ENCODE measurements around the gene TMEM72.

The TMEM72 gene

DNA sequence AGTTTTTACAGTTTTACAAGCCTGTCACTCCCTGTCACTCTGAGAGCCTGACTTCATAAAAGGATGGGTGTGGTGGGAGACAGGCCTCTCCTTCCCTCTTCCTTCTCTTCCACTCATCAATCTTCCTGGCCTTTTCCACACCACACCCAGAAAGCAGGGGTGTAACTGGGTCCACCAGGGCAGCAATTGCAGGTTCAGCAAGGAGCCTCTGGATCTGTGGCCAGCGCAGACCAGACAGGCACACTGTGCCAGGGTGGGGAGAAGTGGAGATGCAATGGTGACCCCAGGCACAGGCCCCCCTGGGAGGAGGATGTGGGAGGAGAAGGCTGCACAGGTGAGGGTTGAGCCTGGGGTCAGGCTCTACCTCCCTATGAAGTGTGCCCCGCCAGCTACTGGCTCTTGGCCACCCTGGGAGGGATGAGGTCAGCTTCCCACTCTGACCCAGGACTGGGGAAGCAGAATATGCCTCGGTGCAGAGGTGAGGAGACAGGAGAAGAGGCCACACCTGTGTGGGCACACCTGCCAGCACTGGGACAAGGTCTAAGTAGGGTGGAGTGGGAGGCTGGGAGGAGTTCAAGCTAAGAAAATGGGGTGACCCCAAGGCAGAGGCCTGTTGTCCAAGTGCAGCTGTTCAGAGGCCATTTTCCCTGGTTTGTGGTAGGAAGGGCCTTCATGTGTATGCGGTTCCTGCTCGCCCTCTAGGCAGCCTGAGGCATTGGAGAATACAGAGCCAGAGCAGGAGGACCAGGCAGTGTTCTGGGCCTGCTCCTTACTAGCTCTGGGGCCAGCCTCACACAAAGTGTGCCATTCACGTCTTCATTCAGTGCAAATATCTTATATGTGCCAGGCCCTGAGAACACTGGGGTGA, 20.2 kb upstream of the TMEM72 start:
- no peak for DNase-seq (ENCODE audit: low spot score)

DNA sequence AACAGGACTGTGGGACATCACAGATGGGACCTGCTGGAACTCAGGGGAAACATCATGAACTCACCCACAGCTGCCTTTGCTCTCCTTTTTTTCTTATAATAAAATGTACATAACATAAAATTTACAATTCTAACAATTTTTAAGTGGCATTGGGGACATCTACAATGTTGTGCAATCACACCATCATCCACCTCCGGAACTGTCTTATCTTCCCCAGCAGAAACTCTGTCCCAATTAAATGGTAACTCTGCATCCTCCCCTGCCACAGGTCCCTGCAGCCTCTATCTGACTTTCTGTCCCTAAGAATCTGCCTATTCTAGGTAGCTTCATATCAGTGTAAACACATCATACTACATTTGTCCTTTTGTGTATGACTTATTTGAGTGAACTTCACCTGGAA, 19.4 kb upstream of the TMEM72 start:
- no peak for DNase-seq (ENCODE audit: low spot score)

DNA sequence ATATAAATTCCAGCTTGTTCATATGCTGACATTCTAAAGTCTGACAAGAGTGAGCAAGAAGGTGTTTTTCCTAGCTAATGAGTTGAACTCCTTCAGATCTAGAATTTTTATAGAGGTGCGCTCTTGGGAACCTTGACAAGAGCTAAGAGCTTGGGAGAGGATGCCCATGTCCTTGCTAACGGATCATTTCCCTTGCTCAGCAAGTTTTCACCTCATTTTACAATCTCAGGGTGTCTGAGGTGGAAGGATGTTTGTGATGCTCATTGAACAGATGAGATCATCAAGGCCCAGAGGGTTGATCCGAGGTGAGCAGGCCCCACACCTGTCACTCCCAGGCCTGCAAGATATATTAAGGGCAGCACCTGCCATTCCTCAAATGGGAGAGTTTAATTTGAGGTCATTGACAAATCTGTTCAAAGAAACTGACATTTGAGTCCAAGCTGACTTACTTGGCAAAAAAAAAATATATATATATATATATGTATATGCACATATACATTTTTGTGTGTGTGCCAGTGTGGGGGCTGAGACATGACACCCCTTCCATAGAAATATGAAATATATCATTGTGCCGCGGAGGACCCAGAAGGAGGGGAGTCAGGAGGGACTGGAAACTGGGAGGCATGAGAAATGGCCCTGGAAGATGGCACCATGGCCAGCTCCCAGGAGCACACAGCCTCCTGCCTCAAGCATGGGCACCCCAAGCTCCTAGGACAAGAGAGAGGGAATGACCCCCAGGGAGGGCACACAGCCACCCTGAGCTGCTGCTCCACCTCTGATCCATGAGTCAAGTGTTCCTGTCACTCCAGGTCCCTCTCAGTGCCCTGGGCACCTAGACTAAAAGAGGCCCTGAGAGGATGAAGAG, 17.3 kb upstream of the TMEM72 start:
- no peak for DNase-seq (ENCODE audit: low spot score)

DNA sequence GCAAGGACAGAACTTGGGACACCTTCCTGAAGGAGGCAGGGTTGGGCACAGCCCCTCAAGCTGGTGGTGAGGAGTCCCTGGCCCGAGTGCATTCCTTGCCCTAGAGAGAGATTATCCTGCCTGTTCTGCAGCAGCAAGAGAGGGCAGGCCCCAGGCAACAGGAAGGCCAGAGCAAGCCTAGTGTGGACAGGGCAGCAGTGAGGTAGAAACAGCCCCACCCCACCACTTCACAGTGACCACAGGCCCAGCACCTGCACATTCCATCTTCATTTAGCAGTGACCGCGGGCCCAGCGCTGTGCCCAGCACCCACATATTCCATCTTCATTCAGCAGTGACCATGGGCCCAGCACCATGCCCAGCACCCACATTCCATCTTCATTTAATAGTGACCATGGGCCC, 16.4 kb upstream of the TMEM72 start:
- DNase-seq (ENCODE audit: low spot score): no peak

DNA sequence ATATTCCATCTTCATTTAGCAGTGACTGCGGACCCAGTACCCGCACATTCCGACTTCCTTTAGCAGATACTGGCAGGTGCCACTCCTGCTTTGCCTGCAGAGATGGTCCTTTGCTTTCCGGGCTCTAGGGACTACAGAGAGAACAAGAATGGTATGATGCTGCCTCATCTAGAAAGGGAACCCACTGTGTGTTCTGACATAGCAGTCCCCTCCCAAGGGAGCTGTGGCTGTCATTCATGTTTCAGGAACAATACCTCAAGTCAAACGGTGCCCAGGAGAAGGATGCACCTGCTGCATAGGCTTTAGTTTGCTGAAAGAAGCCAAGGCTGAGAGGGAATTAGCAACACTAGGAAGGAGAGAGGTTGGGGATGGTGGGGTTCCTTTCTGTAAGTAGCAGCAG, 15.9 kb upstream of the TMEM72 start:
- no peak for DNase-seq (ENCODE audit: low spot score)

DNA sequence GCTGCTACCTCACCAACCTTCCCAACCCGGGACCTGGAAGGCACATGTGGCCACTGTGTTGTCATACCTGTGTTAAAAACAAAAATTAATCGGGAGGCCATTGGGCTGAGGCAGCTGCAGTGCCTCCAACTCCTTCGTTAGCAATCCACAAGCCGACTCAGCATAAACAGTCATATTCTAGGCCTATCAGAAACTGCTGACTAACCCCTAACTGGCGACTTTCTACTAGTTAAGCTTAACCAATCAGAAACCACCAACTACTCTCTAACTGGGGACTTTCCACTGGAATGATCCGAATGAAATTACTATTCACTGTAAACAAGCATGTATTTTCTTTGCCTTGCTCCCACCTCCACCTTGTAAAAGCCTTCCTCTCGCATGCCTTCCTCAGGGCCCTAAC, 14.1 kb upstream of the TMEM72 start:
- no peak for DNase-seq (ENCODE audit: low spot score)

DNA sequence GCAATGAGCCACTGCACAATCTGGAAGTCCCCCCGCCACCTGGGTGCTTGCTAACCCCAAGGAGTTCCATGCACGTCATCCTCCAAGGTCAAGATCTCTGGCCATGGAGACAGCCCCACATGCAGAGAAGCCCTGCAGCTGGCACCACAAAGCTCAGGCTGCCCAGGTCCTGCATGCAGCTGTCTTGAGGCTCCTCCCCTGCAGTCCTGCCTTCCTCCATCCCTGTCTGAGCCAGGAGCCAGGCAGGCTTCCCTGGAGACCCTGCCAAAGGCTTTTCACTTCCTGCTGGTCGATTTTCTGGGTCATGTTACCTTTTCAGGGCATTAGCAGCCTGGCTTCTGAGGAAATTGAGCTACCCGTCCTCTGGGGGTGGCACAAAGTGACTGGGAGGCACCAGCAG, 12.5 kb upstream of the TMEM72 start:
- no peak for DNase-seq (ENCODE audit: low spot score)

DNA sequence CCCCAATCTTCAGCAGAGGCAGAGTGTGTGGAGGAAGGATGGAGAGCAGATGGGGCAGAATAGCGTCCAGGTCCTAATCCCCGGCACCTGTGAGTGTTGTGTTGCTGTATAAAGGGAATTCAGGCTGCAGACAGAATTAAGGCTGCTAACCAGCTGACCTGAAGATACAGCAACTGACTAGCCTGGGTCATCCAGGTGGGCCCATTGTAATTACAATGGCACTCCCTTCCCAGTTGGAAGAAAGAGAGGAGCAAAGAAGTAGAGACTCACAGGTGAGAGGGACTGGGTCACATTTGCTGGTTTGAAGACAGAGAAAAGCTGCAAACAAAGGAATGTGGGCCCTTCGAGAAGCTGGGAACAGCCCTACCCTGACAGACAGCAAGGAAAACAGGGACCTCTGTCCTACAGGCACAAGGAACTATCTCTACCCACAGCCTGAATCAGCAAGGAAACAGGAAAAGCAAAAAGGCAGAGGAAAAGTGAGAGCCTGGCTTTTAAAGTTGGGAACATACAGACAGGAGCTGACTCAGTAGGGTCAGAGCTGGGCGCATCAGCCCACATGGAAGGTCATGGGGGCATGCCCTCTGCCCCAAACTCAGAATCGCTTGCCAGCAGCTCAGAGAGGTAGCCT, 11.6 kb upstream of the TMEM72 start:
- no peak for DNase-seq (ENCODE audit: low spot score)

DNA sequence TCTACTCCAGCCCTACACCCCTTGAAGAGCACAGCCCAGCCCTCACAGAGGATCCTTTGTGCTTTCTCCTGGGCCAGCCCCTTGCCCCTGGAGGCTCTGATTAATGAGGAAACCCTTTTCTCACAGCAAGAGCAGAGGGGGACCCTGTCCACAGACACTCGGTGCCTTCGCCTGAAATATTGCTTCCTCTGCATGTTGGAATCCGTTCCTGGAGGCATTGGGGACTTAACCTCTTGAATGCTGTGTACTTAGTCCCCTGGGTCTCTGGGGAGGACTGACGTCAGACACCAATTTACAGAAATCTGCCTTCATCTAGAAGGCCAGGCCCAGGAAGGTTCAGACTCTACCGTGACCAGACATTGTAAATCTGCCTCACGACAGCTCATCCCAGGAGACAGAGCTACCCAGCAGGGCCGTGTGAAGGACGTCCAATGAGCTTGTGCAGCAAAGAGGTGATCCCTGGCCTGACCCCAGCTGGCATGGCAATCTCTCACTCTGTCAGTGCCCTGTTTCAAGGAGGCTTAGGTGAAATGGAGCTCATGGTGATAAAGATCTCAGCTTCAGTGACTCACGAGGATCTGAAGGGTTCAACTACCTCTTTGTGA, 8.1 kb upstream of the TMEM72 start:
- DNase-seq (ENCODE audit: low spot score): no peak

DNA sequence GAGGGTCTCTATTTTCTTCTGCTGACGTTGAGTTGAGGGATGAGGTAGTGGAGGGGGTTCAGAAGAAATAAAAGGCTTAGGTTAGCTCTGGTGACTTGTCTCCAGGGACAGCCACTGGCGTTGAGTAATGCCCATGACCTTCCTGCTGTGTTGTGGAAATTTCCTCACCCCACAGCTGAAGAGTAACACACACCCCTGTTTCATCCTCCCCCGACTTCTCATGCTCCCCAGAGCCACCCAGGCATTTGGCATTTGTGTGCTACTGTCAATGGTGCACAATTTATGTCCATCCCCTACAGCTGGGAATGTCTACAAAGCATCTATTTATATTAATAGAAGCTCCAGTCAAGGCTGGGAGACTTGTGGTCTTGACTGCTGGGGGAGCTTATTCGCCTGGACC, 4.7 kb upstream of the TMEM72 start:
- no peak for DNase-seq (ENCODE audit: low spot score)

DNA sequence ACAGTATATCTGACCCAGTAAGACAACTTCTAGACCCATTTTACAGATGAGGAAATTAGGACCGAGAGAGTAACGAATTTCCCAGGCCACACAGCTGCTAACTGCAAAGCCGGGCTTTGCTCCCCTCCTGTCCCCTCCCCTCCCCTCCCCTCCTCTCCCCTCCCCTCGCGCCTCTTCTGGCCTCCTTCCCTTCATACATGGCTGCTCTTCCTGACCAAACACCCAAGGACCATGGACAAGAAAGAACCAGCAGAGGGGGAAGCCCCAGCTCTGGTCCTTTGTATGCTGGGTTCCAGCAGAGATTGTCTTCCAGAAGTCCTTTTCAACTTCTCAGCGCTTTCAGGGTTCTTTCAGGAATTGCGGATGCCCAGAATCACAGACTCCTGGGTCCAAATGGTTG, 3.6 kb upstream of the TMEM72 start:
- DNase-seq (ENCODE audit: low spot score): no peak

DNA sequence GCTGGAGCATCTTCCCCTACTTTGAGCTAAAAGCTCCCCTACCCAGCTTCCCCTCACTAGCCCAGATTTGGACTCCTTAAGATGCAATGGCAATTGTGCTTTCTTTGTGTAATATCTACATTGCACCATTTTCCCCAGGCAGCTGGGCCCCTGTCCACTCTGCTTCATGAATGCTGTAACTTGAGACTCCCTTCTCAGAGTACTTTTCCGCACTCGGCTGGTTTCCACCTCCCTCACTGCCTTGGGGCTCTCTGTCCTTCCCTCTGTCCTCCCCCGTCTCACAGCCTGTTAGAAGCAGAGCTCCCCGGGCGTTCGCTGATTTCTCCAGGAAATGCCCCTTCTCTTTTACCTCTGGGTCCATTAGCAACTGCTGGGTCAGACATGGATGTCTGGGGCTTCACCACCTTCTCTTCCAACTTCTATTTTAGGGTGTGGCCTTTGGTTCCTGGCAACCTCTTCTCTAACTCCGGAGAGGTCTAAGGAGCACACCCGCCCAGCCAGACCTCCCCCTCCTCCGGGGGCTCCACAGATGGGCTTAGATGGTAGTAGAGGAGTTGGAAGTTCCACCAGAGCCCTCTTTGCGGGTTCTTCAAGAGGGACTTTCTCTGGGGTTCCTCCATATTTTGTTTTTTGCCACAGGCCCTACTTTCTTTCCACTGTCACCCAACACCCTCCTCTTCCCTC, 2.9 kb upstream of the TMEM72 start:
- DNase-seq (ENCODE audit: low spot score): no peak

DNA sequence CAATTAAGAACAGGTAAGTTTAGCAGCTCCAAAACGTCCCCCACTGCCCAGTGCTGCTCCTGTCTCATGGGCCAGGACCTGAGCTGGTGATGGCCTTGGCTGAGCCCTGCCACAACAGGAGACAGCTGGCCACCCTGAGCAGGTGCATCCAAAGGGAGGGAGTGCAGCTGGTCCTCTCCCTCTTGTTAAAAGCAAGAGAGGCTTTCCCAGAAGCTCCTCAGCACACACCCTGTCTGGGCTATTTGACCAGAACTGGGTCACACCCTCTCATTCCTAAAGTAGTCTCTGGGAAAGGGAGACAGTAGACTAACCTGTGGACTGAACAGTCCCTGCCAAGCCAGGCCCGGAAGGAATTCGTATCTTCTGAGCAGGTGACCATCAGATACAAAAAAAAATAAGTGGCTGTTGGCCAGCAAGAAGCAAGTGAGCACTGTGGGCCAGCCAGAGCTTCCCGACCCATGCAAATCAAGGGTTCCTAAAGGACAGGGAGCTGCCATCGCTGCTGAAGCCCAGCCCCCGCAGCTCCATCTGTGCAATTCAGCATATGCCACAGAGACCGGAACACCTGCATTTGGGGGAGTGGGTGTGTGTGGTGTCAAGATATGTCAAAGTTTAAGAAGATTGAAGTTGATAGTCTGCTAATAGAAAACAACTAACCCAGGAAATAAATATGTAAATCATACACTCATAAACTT, 2.1 kb upstream of the TMEM72 start:
- no peak for DNase-seq (ENCODE audit: low spot score)

DNA sequence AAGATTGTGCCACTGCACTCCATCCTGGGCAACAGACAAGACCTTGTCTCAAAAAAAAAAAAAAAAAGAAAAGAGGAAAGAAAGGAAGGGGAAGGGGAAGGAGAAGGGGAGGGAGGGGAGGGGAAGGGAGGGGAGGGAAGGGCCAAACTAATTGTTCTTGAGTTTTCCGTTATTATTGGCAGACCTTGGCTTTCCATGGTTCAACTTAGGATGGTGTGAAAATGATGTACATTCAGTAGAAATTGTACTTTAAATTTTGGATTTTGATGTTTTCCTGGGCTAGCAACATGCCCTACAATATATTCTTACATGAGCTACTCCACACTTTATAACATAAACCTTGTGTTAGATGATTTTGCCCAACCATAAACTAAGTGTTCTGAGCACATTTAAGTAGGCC, 1.2 kb upstream of the TMEM72 start:
- DNase-seq (ENCODE audit: low spot score): no peak

DNA sequence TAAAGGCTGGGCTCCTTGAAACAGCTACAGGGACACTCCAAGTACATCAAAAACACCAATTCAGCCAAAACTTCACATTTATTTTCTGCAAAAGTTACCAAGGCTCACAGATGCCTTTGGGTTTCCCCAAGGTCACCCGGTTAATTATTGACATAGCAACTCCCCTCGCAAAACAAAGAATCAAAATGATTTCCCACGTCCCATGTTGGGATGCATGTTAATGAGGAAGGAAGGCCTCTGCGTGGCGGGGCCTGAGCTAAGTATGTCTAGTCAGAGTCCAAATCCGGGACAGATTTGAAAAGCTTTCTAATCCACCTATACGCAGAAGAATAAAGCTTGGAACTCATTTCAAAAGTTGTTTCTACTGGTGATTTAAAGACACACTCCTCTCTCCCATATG, 535 bp upstream of the TMEM72 start:
- no peak for DNase-seq (ENCODE audit: low spot score)

DNA sequence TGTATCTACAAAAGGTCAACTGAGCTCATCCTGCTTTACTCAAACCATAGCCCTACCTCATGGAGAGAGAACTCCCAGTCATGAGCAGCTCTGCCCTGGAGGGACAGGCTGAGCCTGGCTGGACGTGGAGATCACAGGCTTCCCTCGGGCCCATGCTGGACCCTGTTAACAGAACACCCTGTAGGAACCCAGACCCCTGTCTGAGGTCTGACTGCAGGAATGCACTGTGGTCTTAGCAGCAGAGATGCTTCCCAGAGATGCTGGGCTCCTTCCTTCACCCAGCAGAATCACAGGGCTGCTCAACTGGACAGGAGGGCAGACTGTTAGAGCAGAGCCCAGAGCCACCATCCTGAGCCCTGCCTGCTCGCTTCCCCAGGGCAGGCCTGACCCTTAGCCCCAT, 814 bp downstream of the TMEM72 start:
- no peak for DNase-seq (ENCODE audit: low spot score)

DNA sequence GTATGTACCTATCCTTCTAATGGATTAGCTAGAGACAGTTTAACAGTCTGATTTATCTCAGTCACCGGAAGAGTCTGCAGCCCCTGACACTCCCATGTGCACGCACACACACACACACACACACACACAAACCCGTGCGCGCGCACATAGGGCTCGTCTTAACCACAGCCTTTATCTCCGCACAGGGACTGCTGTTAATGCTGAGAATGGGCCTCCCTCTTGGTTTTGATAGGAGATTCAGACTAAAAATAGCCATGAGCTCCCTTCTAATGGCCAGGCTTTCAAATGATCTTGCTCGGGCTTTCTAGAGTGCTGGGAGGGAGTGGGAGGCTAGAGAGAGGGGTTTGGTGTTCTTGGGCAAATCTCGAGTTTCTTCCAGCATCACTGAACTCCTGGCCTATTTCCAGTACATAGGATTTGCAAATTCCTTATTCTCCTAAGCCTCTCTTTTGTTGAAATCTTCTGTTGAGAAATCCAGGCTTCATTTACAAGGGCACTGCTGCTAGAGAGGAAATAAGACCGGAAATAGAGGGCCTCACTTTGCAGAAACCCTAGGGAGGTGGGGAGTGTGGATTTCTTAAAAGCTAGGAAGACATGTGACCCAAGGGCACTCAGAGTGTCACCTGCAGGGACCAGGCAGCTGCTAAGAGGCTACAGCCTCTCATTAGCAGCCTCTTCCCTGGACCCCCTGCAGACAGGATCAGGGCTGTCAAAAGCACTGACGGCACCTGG, 2.4 kb downstream of the TMEM72 start:
- no peak for DNase-seq (ENCODE audit: low spot score)

DNA sequence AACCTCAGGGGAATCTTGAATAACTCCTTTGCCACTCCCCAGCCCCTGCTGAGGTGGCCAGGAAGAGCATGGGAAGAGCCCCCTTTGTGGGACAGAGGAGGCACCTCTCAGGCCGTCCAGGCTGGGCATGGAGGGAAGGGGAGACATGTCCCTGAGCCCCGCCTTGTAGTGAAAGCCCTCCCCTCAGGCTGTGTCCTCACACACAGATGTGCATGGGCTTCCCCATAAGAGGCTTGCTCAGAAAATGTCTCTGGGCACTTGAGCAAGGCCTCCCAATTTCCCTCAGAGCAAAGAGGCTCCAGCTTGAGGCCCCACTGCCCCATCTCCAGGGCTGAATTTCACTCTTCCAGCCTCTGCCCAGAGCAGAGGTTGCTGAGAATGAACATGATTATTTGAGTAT, 3.8 kb downstream of the TMEM72 start:
- no peak for DNase-seq (ENCODE audit: low spot score)

DNA sequence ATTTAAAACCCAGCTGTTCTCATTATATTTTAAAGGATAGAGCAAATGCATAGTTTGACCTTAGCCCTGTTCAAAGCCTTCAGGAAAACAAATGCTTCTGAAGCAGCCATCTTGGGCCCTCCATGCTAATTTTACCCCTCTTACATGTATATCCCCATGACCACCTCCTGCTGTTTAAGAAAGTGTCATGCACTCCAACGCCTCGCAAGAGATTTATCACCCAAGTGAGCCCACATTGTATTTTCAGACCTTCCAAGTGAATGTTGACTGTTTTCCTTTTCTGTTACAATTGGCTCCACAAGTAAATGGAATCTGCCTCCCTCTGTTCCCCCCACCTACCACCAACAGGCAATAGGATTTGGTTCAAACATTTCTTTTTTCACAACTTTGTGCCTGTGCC, 5.3 kb downstream of the TMEM72 start:
- no peak for DNase-seq (ENCODE audit: low spot score)

DNA sequence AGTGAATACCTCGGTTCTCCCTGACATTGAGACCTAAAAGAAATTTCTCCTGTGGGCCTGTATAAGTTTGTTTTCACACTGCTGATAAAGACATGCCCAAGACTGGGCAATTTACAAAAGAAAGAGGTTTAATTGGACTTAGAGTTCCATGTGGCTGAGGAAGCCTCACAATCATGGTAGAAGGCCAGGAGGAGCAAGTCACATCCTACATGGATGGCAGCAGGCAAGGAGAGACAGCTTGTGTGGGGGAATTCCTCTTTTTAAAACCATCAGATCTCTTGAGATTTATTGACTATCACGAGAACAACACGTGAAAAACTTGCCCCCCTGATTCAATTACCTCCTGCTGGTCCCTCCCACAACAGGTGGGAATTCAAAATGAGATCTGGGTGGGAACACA, 6.7 kb downstream of the TMEM72 start:
- no peak for DNase-seq (ENCODE audit: low spot score)

DNA sequence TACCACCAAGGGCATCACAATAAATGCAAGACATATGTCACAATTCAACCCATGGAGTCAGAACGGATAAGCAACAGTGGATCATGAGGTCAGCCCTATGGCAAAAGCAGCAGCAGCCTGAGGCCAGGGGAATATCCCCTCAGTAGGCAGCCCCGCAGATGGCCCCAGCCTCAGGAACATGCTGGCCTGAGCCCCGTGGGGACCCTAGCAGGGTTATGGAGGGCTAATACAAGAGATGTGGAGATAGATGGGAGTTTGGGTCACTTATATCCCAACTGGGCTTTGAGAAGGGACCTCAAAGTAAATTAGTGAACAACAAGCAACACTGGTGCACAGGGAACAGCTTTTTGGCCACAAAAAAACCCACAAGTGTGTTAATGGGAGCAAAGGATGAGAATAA, 9.1 kb downstream of the TMEM72 start:
- DNase-seq (ENCODE audit: low spot score): no peak

Measured in hematopoietic multipotent progenitor cell treated with erythropoietin and hydrocortisone succinate and interleukin-3 and kit ligand, for 17 days (in vitro differentiated cells).